GM21447 (cell line): ENCODE results near the gene PSTK.

Source experiments
- ATAC-seq: cut with Tn5 transposase; IDR thresholded peaks from one replicate; pipeline ENCODE4 v1.9.1; 2021; ENCODE audit not compliant: unreplicated experiment

PSTK gene

DNA sequence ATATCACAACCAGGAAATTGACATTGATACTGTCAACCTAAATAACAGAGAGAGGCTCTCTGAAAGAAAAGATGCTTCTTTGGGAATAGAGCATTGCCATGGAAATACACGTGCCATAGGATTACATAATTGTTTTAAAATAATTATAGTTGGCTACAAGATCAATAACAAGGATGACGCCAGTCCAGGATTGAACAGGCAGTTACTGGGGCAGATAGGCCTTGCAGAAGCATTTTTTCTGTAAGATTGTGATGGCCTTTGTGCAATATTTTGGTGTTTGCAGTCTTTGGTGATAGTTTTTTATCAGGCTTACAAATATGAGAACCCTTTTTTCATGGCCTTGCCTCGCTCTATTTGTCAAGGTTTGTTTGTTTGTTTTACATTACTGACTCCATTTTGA lies 39.1 kb downstream of the PSTK start:
- no peak for ATAC-seq

DNA sequence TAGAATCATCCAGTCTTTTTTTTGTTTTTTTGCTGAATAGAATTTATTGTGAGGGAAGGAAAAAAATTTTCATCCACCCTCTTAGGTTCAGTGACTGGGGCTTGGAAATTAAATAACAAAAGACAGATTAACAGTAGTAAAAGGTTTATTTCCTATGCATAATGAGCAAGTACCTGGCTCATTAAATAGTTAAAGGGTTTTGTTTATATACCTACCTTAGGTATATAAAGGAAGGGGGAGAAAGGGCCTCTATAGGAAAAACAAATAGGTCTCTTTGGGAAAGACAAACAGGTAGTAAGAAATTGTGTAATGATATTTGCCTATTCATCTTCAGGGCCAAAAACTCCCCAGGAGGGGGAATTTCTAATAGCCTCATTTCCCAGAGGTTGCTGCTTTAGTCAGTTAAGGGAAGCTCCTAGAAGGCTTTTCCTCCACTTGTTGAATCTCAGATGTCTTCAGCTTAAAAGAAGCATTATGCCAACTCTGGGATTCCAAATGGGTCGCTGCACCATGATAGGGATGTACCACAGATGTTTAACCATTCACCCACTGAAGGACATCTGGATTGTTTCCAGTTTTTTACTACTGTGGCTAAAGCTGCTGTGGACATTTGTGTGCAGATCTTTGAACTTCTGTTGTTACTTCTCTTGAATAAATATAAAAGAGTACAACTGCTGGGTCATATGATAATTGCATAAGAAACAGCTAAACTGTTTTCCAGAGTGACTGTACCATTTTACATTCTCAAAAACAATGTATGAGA lies 39.9 kb downstream of the PSTK start:
- no peak for ATAC-seq

- ATAC-seq: no peak
Observed at GRCh38 chr10:123021517-123021916, 41.3 kb downstream of the PSTK start.

DNA sequence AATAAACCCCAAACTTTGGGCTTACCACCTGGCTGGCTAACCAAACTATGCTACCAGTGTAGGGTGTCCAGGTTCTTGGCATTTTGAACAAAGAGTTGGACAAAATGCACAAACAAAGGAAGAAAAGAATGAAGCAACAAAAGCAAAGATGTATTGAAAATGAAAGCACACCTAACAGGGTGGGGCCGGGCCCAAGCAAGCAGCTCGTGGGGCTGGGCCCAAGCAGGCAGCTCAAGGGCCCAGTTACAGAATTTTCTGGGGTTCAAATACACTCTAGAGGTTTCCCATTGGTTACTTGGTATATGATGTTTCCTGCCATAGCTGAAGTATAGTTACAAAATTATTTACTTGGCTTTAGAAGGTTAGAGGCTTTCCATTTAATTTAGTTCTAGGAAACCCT lies 44.3 kb downstream of the PSTK start:
- no peak for ATAC-seq

DNA sequence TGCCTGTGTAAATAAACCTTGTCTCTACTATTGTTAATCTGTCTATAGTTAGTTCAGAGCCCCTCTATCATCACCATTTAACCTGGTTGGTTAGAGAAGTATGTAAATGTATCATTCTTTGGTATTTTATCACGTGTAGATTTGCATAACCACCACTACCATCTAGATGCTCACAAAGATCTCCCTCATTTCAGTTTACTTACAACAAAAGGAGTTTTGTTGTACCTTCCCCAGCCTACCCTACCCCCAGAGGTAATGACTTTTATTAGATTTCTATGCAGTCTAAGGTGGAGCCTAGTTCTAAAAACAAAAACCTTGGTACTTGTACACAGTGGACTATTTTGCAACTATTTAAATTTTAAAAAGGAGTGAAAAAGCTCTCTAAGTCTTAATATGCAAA lies 46.1 kb downstream of the PSTK start:
- no peak for ATAC-seq

DNA sequence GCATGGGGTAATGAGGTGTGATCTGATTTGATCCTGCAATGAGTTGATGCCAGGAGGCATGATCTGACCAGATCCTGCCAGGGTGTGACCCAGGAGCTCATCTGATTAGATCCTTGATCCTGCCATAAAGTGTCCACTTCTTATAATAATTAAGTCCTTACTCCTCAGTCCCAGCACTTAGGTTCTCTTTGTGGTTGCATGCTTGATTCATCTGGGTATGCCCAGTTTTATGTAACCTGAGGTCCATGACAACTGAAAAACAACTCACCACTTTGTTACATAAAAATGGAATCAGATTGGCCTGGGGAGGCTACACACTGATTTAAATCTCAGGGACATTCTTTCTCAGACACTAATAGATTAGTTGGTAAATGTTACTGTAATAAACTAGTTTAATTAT lies 47.7 kb downstream of the PSTK start:
- ATAC-seq: no peak

DNA sequence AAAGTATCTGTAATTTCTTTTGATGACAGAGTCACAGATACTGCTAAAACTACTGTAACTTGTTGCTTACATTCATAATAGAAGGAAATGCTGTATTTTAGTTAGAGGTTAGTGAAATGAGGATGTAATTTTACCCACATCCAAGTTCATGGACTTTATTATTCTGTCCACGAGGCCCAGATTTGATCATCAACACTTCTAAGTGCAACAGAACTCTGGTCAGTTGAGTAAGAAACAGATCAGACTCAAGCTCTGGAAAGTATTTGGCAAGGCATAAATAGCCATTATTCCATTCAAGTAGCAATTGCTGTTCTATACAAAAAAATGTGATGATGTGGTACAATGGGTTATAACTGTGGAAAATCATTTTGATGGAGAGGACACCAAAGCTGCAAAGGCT lies 50.9 kb downstream of the PSTK start:
- no peak for ATAC-seq

DNA sequence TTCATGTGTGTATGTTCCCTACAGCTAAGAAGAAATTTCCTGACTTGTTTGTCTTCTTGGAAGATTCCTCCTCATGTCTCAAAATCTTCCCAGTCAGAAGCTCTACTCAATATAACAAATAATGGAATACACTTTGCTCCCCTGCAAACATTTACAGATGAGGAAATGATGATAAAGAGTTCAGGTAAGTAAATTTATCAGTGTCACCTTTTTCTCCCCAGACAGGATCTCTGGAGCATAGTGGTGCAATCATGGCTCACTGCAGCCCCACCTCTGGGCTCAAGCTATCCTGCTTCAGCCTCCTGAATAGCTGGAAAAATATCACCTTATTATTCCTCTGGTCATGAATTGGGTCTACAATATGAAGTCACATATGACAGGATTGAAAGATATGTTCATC lies 54.1 kb downstream of the PSTK start:
- no peak for ATAC-seq

GRCh38 chr10:123035467-123036086 lies 55.4 kb downstream of the PSTK start:
- ATAC-seq: no peak

DNA sequence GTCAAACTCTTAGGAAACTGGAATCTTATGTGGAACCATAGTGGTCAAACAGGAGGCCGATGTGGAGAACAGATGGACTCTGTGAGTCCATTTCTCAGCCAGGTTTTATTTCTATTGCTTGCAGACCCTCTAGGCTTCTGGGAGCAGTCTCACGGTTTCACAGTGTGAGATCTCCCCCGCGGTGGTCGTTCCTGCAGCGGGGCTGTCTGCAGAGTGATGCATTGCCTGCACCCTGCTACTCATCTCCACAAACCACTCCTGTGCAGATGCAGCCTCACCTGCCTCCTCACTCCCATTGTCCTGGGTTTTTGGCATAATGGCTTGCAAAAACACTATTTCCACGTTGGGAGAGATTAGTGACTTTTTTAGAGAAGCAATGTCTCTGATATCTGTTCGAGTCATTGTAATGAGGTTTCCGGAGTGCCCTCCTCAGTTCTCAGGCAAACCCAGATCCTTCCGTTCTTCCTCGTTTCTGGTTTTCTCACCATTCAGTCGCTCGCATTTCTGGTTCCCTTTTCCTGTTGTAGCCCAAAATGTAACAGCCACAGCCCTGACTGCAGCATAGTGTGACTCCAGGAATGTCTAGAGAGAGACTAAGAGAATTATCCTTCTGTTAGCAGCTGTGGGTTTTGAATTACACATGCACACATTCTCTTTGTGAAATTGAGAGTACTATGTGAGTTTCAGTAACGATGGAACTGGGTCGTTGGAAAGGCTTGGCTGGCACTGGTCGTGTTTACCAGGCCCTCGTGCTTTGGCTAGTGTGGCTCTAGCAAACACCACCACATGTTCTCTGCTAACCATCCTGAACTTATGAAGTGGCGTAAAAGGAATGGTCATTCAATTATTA lies 58.8 kb downstream of the PSTK start:
- ATAC-seq: no peak

DNA sequence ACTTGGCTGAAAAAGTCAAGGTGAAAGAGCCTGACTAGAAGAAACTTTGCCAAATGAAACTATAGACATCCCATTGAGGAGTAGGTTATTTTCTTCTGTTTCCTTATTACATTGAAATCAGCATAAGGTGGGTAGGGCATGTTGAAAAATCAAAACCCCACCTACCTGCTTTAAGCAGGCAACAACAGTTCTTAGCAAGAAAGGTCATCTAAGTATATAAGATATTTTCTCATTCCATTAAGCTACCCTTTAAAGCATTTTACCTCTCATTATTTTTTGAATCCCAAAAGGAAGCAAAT lies 59.4 kb downstream of the PSTK start:
- ATAC-seq: no peak
